Naive thymus-derived CD4-positive, alpha-beta T cell (primary cell): ENCODE results near the gene ZMYND8. TPM values are rescaled to one million over a fixed set of nuclear protein-coding genes. Genes with fewer than 3 reads are reported as not detected.
A peak's percentile ranks its signal among the peaks of the same experiment; 100 is the strongest.
"Not testable (repeated sequence)": the region's sequence is repeated elsewhere in the genome, so short reads cannot be mapped to it uniquely, and the experiment has no call there.

Source experiments
- ATAC-seq: fragments of 150-1000 bp; cut with Tn5 transposase; 2 replicates; pipeline ENCODE4 v1.10.0; 2021; ENCODE audit warnings: mild to moderate bottlenecking, moderate library complexity
- CTCF ChIA-PET: fragments of 350-600 bp; sonication (Branson Sonifier 250); formaldehyde crosslinking; loops from one replicate; lab custom pipeline; 2021; ENCODE audit warnings: antibody characterized with exemption; lab: Charles Lee
- POLR2A ChIA-PET: fragments of 350-600 bp; sonication (Branson Sonifier 250); formaldehyde crosslinking; loops from one replicate; lab custom pipeline; 2021; ENCODE audit warnings: antibody characterized with exemption, inconsistent platforms; lab: Charles Lee
- DNase-seq, 9 donors: peaks; one replicate each; pipeline versions ENCODE4 v3.0.0 to v3.0.0-alpha.2; 2020 to 2022; ENCODE audit warnings: mixed read lengths in 1 of 9
- H3K27ac ChIP-seq: one replicate; pipeline ENCODE4 v1.7.0; 2013; ENCODE audit warnings: mild to moderate bottlenecking, low read depth, low read length, moderate library complexity
- H3K27me3 ChIP-seq, 2 donors: one replicate each; pipeline ENCODE4 v1.7.0; 2013; ENCODE audit warnings: low read length in 2 of 2, mild to moderate bottlenecking in 2 of 2, moderate library complexity in 2 of 2; ENCODE audit not compliant: control insufficient read depth in 2 of 2, insufficient read depth in 2 of 2
- H3K36me3 ChIP-seq, 3 experiments: 1 replicate in 2 of 3; 2 replicates in 1 of 3; pipeline ENCODE4 v1.7.0; 2013; ENCODE audit warnings: low read length in 3 of 3, mild to moderate bottlenecking in 3 of 3, moderate library complexity in 1 of 3; ENCODE audit not compliant: insufficient read depth in 3 of 3, control insufficient read depth in 2 of 3
- H3K4me1 ChIP-seq, 2 donors: one replicate each; pipeline ENCODE4 v1.7.0; 2013; ENCODE audit warnings: low read length in 2 of 2, mild to moderate bottlenecking in 2 of 2, moderate library complexity in 1 of 2; ENCODE audit not compliant: control insufficient read depth in 2 of 2, insufficient read depth in 2 of 2
- H3K4me3 ChIP-seq: 2 replicates; pipeline ENCODE4 v1.7.0; 2013; ENCODE audit warnings: mild to moderate bottlenecking, low read length
- H3K9me3 ChIP-seq, 3 experiments: 1 replicate in 2 of 3; 2 replicates in 1 of 3; pipeline ENCODE4 v1.7.0; 2013; ENCODE audit warnings: low read length in 3 of 3; ENCODE audit not compliant: control insufficient read depth in 2 of 3
- H3K27ac Mint-ChIP-seq, 9 donors: one replicate each; pipeline ENCODE4 v1.8.0; 2020 to 2022; ENCODE audit warnings: mixed read lengths in 9 of 9, mild to moderate bottlenecking in 8 of 9, moderate library complexity in 5 of 9, inconsistent platforms in 2 of 9
- H3K27me3 Mint-ChIP-seq, 5 donors: one replicate each; pipeline ENCODE4 v1.8.0; 2021 to 2022; ENCODE audit warnings: mixed read lengths in 5 of 5, mild to moderate bottlenecking in 1 of 5
- H3K36me3 Mint-ChIP-seq, 5 donors: one replicate each; pipeline ENCODE4 v1.8.0; 2020 to 2022; ENCODE audit warnings: mixed read lengths in 5 of 5, mild to moderate bottlenecking in 3 of 5, inconsistent platforms in 1 of 5
- H3K4me1 Mint-ChIP-seq, 7 donors: one replicate each; pipeline ENCODE4 v1.8.0; 2020 to 2022; ENCODE audit warnings: mixed read lengths in 7 of 7, mild to moderate bottlenecking in 3 of 7, inconsistent platforms in 1 of 7
- H3K4me3 Mint-ChIP-seq, 10 donors: one replicate each; pipeline ENCODE4 v1.8.0; 2020 to 2022; ENCODE audit warnings: mild to moderate bottlenecking in 10 of 10, mixed read lengths in 10 of 10, moderate library complexity in 6 of 10, inconsistent platforms in 2 of 10
- H3K9me3 Mint-ChIP-seq, 11 donors: one replicate each; pipeline ENCODE4 v1.8.0; 2020 to 2022; ENCODE audit warnings: mixed read lengths in 11 of 11, mild to moderate bottlenecking in 4 of 11, inconsistent platforms in 1 of 11, moderate library complexity in 1 of 11
- intact Hi-C, 2 donors: fragments of 100-400 bp; cut with micrococcal nuclease; formaldehyde crosslinking; loops; one replicate each; pipeline ENCODE4 v1.15.1; 2023
- polyA plus RNA-seq, 2 donors: library from polyadenylated mRNA; unstranded; fragments of 300-500 nt; fragmentation: Illumina TruSeq; gene quantifications; one replicate each; pipeline ENCODE4 v1.2.3, GENCODE V29; 2021
- total RNA-seq, 6 experiments: library from RNA in 5 of 6; stranded (reverse) in 5 of 6; gene quantifications; 1 replicate in 5 of 6; 2 replicates in 1 of 6; pipeline ENCODE4 v1.2.3 and lab custom pipeline; 2021 to 2026

Gene ZMYND8
- total and polyA plus RNA-seq, 7 experiments from 2014 or later = 12.7 to 83.0 (median 63.7) TPM

- Histone ChIP-seq H3K36me3 (peaks cover 0 to 71% (median 16%) of the 10 kb centered on the region in 3 experiments), H3K4me1 (no peaks in the 10 kb centered on the region), H3K9me3 (no peaks in the 10 kb centered on the region), H3K27ac (no peak overlapping the region), H3K4me3 (no peak overlapping the region), H3K27me3 (no peaks in the 10 kb centered on the region)
- Mint-ChIP-seq H3K4me1 (peaks cover 10 to 41% (median 27%) of the 10 kb centered on the region in 7 donors), H3K27me3 (no peaks in the 10 kb centered on the region), H3K27ac (peak overlapping the region in 2 of 9 donors; percentile 2 to 35), H3K36me3 (peaks cover 10 to 45% (median 21%) of the 10 kb centered on the region in 5 donors), H3K4me3 (no peak overlapping the region), H3K9me3 (peaks cover 0 to 1% (median 0%) of the 10 kb centered on the region in 11 donors)
- ChIA-PET CTCF (interaction anchor here (0.9 to 2.9 kb wide), 2 partner anchors 11 to 121 kb away, joined by 5 to 9 read pairs; no protein-coding TSS in a partner anchor), POLR2A (interaction anchor here (0.6 kb wide), 1 partner anchor 110 kb away, joined by 3 read pairs; no protein-coding TSS in a partner anchor)
- intact Hi-C loops = no loop called here
- DNase-seq (no peak), ATAC-seq (no peak)
These were observed 94.0 kb downstream of the ZMYND8 start for GRCh38 chr20:47262365-47263013.

GRCh38 chr20:47262008-47262364 lies 94.5 kb downstream of the ZMYND8 start:
- ATAC-seq (no peak), DNase-seq (no peak)
- H3K27ac ChIP-seq = no peak overlapping the region
- H3K4me1 ChIP-seq = no peaks in the 10 kb centered on the region
- peaks cover 0 to 72% (median 14%) of the 10 kb centered on the region in 3 experiments for H3K36me3 ChIP-seq
- Mint-ChIP-seq H3K4me1 (peaks cover 10 to 41% (median 27%) of the 10 kb centered on the region in 7 donors), H3K27ac (peak overlapping the region in 3 of 9 donors; percentile 2 to 71 (median 35)), H3K4me3 (no peak overlapping the region), H3K36me3 (peaks cover 10 to 45% (median 21%) of the 10 kb centered on the region in 5 donors), H3K27me3 (no peaks in the 10 kb centered on the region), H3K9me3 (peaks cover 0 to 1% (median 0%) of the 10 kb centered on the region in 11 donors)
- no peaks in the 10 kb centered on the region for H3K9me3 ChIP-seq
- H3K27me3 ChIP-seq = no peaks in the 10 kb centered on the region
- intact Hi-C loops = no loop called here
- H3K4me3 ChIP-seq = no peak overlapping the region
- ChIA-PET POLR2A (interaction anchor here (0.6 kb wide), 1 partner anchor 111 kb away, joined by 3 read pairs; no protein-coding TSS in a partner anchor), CTCF (interaction anchor here (0.9 to 2.9 kb wide), 2 partner anchors 11 to 122 kb away, joined by 5 to 9 read pairs; no protein-coding TSS in a partner anchor)

GRCh38 chr20:47261161-47261774 lies 95.2 kb downstream of the ZMYND8 start:
- H3K27me3 Mint-ChIP-seq, POLR2A ChIA-PET, intact Hi-C loops, H3K9me3 Mint-ChIP-seq, H3K4me3 Mint-ChIP-seq, H3K27ac ChIP-seq, H3K9me3 ChIP-seq, ATAC-seq, H3K27me3 ChIP-seq, H3K4me1 ChIP-seq, H3K4me3 ChIP-seq, DNase-seq: not testable (repeated sequence)
- CTCF ChIA-PET = interaction anchor here (2.9 kb wide), 1 partner anchor 12 kb away, joined by 9 read pairs; no protein-coding TSS in a partner anchor
- Mint-ChIP-seq H3K27ac (peak overlapping the region in 4 of 9 donors; percentile 14 to 71 (median 40)), H3K4me1 (peaks cover 14 to 34% (median 23%) of the 10 kb centered on the region in 7 donors), H3K36me3 (peaks cover 10 to 45% (median 22%) of the 10 kb centered on the region in 5 donors)
- peaks cover 0 to 79% (median 14%) of the 10 kb centered on the region in 3 experiments for H3K36me3 ChIP-seq

- H3K9me3 Mint-ChIP-seq, POLR2A ChIA-PET, H3K4me3 ChIP-seq, H3K4me1 ChIP-seq, H3K4me3 Mint-ChIP-seq, H3K27me3 Mint-ChIP-seq, ATAC-seq, CTCF ChIA-PET, intact Hi-C loops, H3K9me3 ChIP-seq, H3K27me3 ChIP-seq, DNase-seq: not testable (repeated sequence)
- H3K27ac ChIP-seq = peak overlapping the region; percentile 24
- Mint-ChIP-seq H3K36me3 (peaks cover 10 to 45% (median 22%) of the 10 kb centered on the region in 5 donors), H3K4me1 (peaks cover 14 to 34% (median 21%) of the 10 kb centered on the region in 7 donors), H3K27ac (peak overlapping the region in 8 of 9 donors; percentile 11 to 84 (median 30))
- peaks cover 0 to 79% (median 14%) of the 10 kb centered on the region in 3 experiments for H3K36me3 ChIP-seq
These were observed 95.9 kb downstream of the ZMYND8 start for GRCh38 chr20:47260540-47261126.

GRCh38 chr20:47258745-47259695 lies 97.5 kb downstream of the ZMYND8 start:
- no peak overlapping the region for H3K27ac ChIP-seq
- H3K9me3 Mint-ChIP-seq = peaks cover 0 to 1% (median 0%) of the 10 kb centered on the region in 11 donors

More at GRCh38 chr20:47258745-47259695, 97.5 kb downstream of the ZMYND8 start:
- Histone ChIP-seq H3K36me3 (peaks cover 0 to 84% (median 19%) of the 10 kb centered on the region in 3 experiments), H3K9me3 (no peaks in the 10 kb centered on the region), H3K4me1 (no peaks in the 10 kb centered on the region), H3K27me3 (no peaks in the 10 kb centered on the region), H3K4me3 (no peak overlapping the region)
- H3K36me3 Mint-ChIP-seq = peaks cover 14 to 48% (median 25%) of the 10 kb centered on the region in 5 donors
- H3K27ac Mint-ChIP-seq = peak overlapping the region; percentile 12 to 84 (median 63)
- ChIA-PET CTCF (interaction anchor here (2.0 kb wide), 1 partner anchor 14 kb away, joined by 6 read pairs; no protein-coding TSS in a partner anchor), POLR2A (no interaction called here)
- intact Hi-C loops = no loop called here
- H3K27me3 Mint-ChIP-seq = no peaks in the 10 kb centered on the region
- DNase-seq (no peak), ATAC-seq (no peak)
- peak overlapping the region in 2 of 10 donors; percentile 21 to 35 for H3K4me3 Mint-ChIP-seq
- H3K4me1 Mint-ChIP-seq = peaks cover 14 to 34% (median 23%) of the 10 kb centered on the region in 7 donors
